Stomach smooth muscle (tissue), 2 donors: Measurements from ENCODE around the gene TRIM4.

Experiments
- H3K27ac ChIP-seq: one replicate; pipeline ENCODE4 v1.7.0; 2013; ENCODE audit warnings: mild to moderate bottlenecking, low read length, inconsistent platforms
- H3K27me3 ChIP-seq, 2 donors: one replicate each; pipeline ENCODE4 v1.7.0; 2013; ENCODE audit warnings: low read length in 2 of 2; ENCODE audit not compliant: insufficient read depth in 2 of 2, control insufficient read depth in 1 of 2
- H3K36me3 ChIP-seq, 2 donors: one replicate each; pipeline ENCODE4 v1.7.0; 2013; ENCODE audit warnings: low read length in 2 of 2; ENCODE audit not compliant: control insufficient read depth in 2 of 2, insufficient read depth in 2 of 2
- H3K4me1 ChIP-seq: one replicate; pipeline ENCODE4 v1.7.0; 2013; ENCODE audit warnings: low read length; ENCODE audit not compliant: control insufficient read depth, insufficient read depth
- H3K4me3 ChIP-seq, 2 donors: one replicate each; pipeline ENCODE4 v1.7.0; 2013; ENCODE audit warnings: low read length in 2 of 2
- H3K9ac ChIP-seq, 2 donors: one replicate each; pipeline ENCODE4 v1.7.0; 2013; ENCODE audit warnings: low read length in 2 of 2, mild to moderate bottlenecking in 1 of 2
- H3K9me3 ChIP-seq, 2 donors: one replicate each; pipeline ENCODE4 v1.7.0; 2013; ENCODE audit warnings: low read length in 2 of 2; ENCODE audit not compliant: control insufficient read depth in 2 of 2
- donor health status: healthy.
- donor health status: Pancreatic carcinoma.

TRIM4 gene

DNA sequence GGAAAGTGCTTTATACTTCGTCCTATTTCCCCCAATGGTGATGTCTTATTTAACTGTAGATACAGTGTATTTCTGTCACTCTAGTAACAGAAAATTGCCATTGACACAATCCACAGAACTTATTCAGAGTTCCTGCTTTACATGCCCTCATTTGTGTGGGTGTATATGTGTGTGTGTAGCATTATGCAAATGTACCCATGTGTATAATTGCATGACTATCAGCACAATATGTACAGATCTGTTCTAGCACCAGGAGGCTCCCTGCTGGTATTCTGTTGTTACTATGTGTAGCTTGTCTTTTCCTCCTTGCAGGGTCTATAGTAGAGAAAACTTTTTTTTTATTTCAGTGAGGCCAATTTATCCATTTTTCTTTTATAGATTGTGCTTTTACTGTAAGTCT, 75.0 kb downstream of the TRIM4 start:
- Histone ChIP-seq H3K9ac (no peak overlapping the region), H3K4me3 (no peak overlapping the region), H3K27ac (no peak overlapping the region), H3K9me3 (no peaks in the 10 kb centered on the region), H3K36me3 (no peaks in the 10 kb centered on the region), H3K27me3 (no peaks in the 10 kb centered on the region), H3K4me1 (no peaks in the 10 kb centered on the region)

GRCh38 chr7:99843808-99844207, 75.5 kb downstream of the TRIM4 start:
- Histone ChIP-seq H3K9ac (no peak overlapping the region), H3K27me3 (no peaks in the 10 kb centered on the region), H3K9me3 (no peaks in the 10 kb centered on the region), H3K4me1 (no peaks in the 10 kb centered on the region), H3K27ac (no peak overlapping the region), H3K4me3 (no peak overlapping the region), H3K36me3 (no peaks in the 10 kb centered on the region)

GRCh38 chr7:99842926-99843325, 76.4 kb downstream of the TRIM4 start:
- Histone ChIP-seq H3K9ac (no peak overlapping the region), H3K27ac (no peak overlapping the region)

More at GRCh38 chr7:99842926-99843325, 76.4 kb downstream of the TRIM4 start:
- H3K4me1 ChIP-seq: no peaks in the 10 kb centered on the region
- no peak overlapping the region for H3K4me3 ChIP-seq
- H3K9me3 ChIP-seq: no peaks in the 10 kb centered on the region
- no peaks in the 10 kb centered on the region for H3K36me3 ChIP-seq
- no peaks in the 10 kb centered on the region for H3K27me3 ChIP-seq
